Measurements from ENCODE around the gene MED13L.

MED13L gene

DNA sequence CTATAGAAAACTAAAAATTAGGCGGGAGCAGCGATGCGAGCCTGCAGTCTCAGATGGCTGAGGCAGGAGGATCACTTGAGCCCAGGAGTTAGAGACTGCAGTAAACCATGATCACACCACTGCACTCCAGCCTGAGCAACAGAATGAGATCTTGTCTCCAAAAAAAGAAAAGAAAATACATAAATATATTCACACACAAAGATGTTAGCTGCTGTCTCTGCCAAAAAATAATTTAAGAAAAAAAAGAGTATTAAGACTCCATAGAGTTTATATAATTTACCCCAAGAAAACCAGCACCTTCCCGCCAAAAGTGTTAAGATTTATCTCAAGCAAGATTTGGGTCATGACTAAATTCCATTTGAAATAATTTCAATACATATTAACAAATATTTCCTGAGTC, 102.6 kb downstream of the MED13L start:
- ChIA-PET CTCF (no interaction called here), POLR2A (interaction anchor here (0.7 kb wide), 1 partner anchor 11 kb away, joined by 3 read pairs; no protein-coding TSS in a partner anchor)
- TF ChIP-seq NFRKB (IDR thresholded peaks at IDR 0.05), result no peak
- no peak for TF ChIP-seq ELF4 (IDR thresholded peaks at IDR 0.05)
- DNase-seq (ENCODE audit: extremely low spot score), result no peak

- TF ChIP-seq BHLHE40 (IDR thresholded peaks at IDR 0.05; ENCODE audit: borderline replicate concordance), result no peak
- no peak for TF ChIP-seq PKNOX1 (IDR thresholded peaks at IDR 0.05)
- no peak for TF ChIP-seq L3MBTL2 (conservative IDR thresholded peaks at IDR 0.05)
- no peak for TF ChIP-seq ZNF384 (IDR thresholded peaks at IDR 0.05)
- no peak for TF ChIP-seq FOXK2 (IDR thresholded peaks at IDR 0.05)
- no peak for TF ChIP-seq SUZ12 (IDR thresholded peaks at IDR 0.05)
- no peak for TF ChIP-seq NFRKB (IDR thresholded peaks at IDR 0.05)
- TF ChIP-seq CTBP1 (IDR thresholded peaks at IDR 0.05; ENCODE audit: borderline replicate concordance), result no peak
- no peak for TF ChIP-seq LEF1 (IDR thresholded peaks at IDR 0.05; ENCODE audit: borderline replicate concordance)
- no peak for TF ChIP-seq FOXA1 (IDR thresholded peaks at IDR 0.05)
- no peak for TF ChIP-seq TARDBP (IDR thresholded peaks at IDR 0.05)
- no peak for TF ChIP-seq ARNT (IDR thresholded peaks at IDR 0.05)
- TF ChIP-seq HDGF (IDR thresholded peaks at IDR 0.05; ENCODE audit: borderline replicate concordance), result no peak
- DNase-seq (ENCODE audit: extremely low spot score), result no peak
- ChIA-PET POLR2A (no interaction called here), CTCF (no interaction called here)
Measured at GRCh38 chr12:116174006-116174405, 103.5 kb downstream of the MED13L start.

GRCh38 chr12:116172224-116172849, 105.2 kb downstream of the MED13L start:
- POLR2A ChIA-PET, result no interaction called here
- TF ChIP-seq BHLHE40 (IDR thresholded peaks at IDR 0.05; ENCODE audit: borderline replicate concordance) (no peak), FOXM1 (IDR thresholded peaks at IDR 0.05; ENCODE audit: borderline replicate concordance) (no peak), CTBP1 (IDR thresholded peaks at IDR 0.05; ENCODE audit: borderline replicate concordance) (no peak), L3MBTL2 (conservative IDR thresholded peaks at IDR 0.05) (no peak), SUZ12 (IDR thresholded peaks at IDR 0.05) (no peak), LEF1 (IDR thresholded peaks at IDR 0.05; ENCODE audit: borderline replicate concordance) (no peak), ARNT (IDR thresholded peaks at IDR 0.05) (no peak), PKNOX1 (IDR thresholded peaks at IDR 0.05) (no peak), SP1 (IDR thresholded peaks at IDR 0.05) (no peak), FOXA1 (IDR thresholded peaks at IDR 0.05) (no peak), ELF4 (IDR thresholded peaks at IDR 0.05) (no peak), ZNF384 (IDR thresholded peaks at IDR 0.05) (no peak), FOXK2 (IDR thresholded peaks at IDR 0.05) (no peak), NFRKB (IDR thresholded peaks at IDR 0.05) (no peak), HDGF (IDR thresholded peaks at IDR 0.05; ENCODE audit: borderline replicate concordance) (no peak), TARDBP (IDR thresholded peaks at IDR 0.05) (no peak)
- CTCF ChIA-PET, result no interaction called here
- no peak for DNase-seq (ENCODE audit: extremely low spot score)

- ChIA-PET POLR2A (no interaction called here), CTCF (no interaction called here)
- TF ChIP-seq ZNF384 (IDR thresholded peaks at IDR 0.05) (no peak), ARNT (IDR thresholded peaks at IDR 0.05) (no peak), SUZ12 (IDR thresholded peaks at IDR 0.05) (no peak), CTBP1 (IDR thresholded peaks at IDR 0.05; ENCODE audit: borderline replicate concordance) (no peak), FOXA1 (IDR thresholded peaks at IDR 0.05) (no peak), ELF4 (IDR thresholded peaks at IDR 0.05) (no peak)
- no peak for DNase-seq (ENCODE audit: extremely low spot score)
Measured at GRCh38 chr12:116171549-116171948, 105.9 kb downstream of the MED13L start.

DNA sequence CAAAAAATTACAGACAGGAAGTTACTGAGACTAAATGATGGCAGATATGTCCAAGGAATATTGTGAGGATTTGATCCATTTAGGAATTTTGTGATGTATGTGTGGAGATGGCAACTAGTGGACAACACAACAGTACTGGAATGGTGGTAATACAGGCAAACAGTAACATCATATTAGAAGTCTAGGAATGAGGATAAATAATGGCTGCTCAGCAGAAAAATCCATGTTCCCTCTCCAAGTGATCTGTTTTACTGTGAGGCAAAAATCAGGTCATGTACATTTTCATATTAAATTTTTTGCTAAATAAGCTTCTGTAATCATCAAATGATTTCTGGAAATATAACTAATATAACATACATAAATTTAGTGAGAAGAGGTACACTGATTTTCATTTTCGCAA, 108.4 kb downstream of the MED13L start:
- ChIA-PET CTCF (no interaction called here), POLR2A (no interaction called here)
- no peak for DNase-seq (ENCODE audit: extremely low spot score)
- TF ChIP-seq PKNOX1 (IDR thresholded peaks at IDR 0.05) (no peak), TARDBP (IDR thresholded peaks at IDR 0.05) (no peak), L3MBTL2 (conservative IDR thresholded peaks at IDR 0.05) (no peak), ARNT (IDR thresholded peaks at IDR 0.05) (no peak), CTBP1 (IDR thresholded peaks at IDR 0.05; ENCODE audit: borderline replicate concordance) (no peak), FOXA1 (IDR thresholded peaks at IDR 0.05) (no peak), SUZ12 (IDR thresholded peaks at IDR 0.05) (no peak), SP1 (IDR thresholded peaks at IDR 0.05) (no peak), FOXM1 (IDR thresholded peaks at IDR 0.05; ENCODE audit: borderline replicate concordance) (no peak), ZNF384 (IDR thresholded peaks at IDR 0.05) (no peak), HDGF (IDR thresholded peaks at IDR 0.05; ENCODE audit: borderline replicate concordance) (no peak), FOXK2 (IDR thresholded peaks at IDR 0.05) (no peak), ELF4 (IDR thresholded peaks at IDR 0.05) (no peak), NFRKB (IDR thresholded peaks at IDR 0.05) (no peak), LEF1 (IDR thresholded peaks at IDR 0.05; ENCODE audit: borderline replicate concordance) (no peak), BHLHE40 (IDR thresholded peaks at IDR 0.05; ENCODE audit: borderline replicate concordance) (no peak)

DNA sequence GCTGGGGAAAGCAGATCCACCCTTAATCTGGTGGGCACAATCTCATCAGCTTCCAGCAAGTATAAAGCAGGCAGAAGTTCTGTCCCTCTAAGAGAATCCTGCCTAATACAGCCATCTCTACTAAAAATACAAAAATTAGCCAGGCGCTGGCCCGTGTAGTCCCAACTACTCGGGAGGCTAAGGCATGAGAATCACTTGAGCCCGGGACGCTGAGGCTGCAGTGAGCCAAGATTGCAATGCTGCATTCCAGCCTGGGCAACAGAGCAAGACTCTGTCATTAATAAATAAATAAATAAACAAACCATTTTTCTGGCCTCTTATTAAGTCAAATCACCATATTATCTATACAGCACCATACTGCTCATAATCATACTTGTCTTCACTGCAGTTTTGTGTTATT, 111.2 kb downstream of the MED13L start:
- POLR2A ChIA-PET, result no interaction called here
- CTCF ChIA-PET, result no interaction called here
- DNase-seq (ENCODE audit: extremely low spot score), result no peak
- TF ChIP-seq L3MBTL2 (conservative IDR thresholded peaks at IDR 0.05), result no peak

GRCh38 chr12:116165036-116165425, 112.5 kb downstream of the MED13L start:
- POLR2A ChIA-PET, result no interaction called here
- CTCF ChIA-PET, result interaction anchor here (0.6 kb wide), 1 partner anchor 78 kb away, joined by 3 read pairs; no protein-coding TSS in a partner anchor
- TF ChIP-seq ELF4 (IDR thresholded peaks at IDR 0.05) (no peak), FOXK2 (IDR thresholded peaks at IDR 0.05) (no peak), ZNF384 (IDR thresholded peaks at IDR 0.05) (peak; percentile 69), L3MBTL2 (conservative IDR thresholded peaks at IDR 0.05) (no peak)
- DNase-seq (ENCODE audit: extremely low spot score), result no peak

Data from HEK293T (cell line).